Stimulated activated CD4-positive, alpha-beta T cell treated with anti-CD3 and anti-CD28 coated beads, Interleukin-15, amount 100 ng/mL, for 48 hours (primary cell): ENCODE results near the gene RAB7A.
A peak's percentile ranks its signal among the peaks of the same experiment; 100 is the strongest.

Source experiments
- DNase-seq, 2 donors: peaks; one replicate each; pipeline ENCODE4 v3.0.0-alpha.2; 2020; ENCODE audit warnings: low read depth in 2 of 2

The RAB7A gene

DNA sequence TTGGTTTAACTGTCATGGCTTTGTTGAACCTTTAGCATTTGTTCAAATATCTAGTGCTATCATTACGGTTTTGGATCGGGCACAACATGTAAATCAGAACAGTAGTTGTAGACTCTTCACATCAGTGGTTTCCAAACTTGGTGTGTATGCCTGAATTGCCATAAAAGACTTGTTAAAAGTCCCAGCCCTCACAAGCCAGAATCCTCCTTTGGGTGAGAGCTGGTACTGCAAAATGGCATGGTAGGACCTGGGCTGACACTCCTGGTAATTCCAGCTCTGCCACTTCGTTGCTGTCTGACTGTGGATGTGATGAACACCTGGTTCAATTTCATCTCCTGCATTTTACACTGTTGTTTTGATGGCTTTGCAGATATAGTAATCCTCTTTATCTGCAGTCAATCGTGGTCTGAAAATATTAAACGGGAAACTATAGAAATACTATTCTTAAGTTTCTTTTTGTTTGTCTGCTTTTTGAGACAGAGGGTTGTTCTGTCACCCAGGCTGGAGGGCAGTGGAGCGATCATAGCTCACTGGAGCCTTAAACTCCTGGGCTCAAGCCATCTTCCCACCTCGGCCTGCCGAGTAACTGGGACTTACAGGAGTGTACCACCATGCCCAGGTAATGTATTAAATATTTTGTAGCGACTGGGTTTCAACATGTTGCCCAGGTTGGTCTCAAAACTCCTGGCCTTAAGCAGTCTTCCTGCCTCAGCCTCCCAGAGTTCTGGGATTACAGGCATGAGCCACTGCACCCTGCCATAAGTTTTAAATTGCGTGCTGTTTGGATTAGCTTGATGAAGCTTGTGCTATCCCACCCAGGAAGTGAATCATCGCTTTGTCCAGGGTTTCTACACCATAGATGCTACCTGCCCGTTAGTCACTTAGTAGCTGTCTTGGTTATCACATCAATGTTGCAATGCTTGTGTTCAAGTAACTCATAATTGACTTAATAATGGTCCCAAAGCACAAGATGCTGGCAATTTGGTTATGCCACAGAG, 61.6 kb downstream of the RAB7A start:
- DNase-seq, result no peak

DNA sequence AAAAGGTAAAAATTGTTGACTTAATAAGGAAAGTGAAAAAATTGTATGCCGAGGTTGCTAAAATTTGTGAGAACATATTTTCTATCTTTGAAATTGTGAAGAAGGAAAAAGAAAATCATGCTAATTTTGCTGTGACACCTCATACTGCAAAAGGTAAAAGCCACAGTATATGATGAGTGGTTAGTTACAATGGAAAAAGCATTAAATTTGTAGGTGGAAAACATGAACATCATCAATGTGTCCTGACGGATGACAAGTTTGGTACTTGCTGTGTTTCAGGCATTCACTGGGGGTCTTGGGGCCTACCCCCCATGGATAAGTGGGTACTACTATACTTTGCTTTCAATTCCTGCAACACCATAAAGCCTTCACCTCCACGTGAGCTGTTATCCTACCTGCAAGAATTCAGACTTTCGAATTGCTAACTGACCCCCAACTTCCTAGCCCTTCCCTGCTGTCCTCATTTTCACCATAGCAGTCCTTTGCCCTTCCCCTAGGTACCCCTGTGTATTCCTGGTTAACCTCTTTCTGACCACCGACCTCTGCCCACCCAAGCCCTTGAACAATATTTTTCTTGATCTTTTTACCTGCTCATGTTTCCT, 62.4 kb downstream of the RAB7A start:
- DNase-seq, result no peak

DNA sequence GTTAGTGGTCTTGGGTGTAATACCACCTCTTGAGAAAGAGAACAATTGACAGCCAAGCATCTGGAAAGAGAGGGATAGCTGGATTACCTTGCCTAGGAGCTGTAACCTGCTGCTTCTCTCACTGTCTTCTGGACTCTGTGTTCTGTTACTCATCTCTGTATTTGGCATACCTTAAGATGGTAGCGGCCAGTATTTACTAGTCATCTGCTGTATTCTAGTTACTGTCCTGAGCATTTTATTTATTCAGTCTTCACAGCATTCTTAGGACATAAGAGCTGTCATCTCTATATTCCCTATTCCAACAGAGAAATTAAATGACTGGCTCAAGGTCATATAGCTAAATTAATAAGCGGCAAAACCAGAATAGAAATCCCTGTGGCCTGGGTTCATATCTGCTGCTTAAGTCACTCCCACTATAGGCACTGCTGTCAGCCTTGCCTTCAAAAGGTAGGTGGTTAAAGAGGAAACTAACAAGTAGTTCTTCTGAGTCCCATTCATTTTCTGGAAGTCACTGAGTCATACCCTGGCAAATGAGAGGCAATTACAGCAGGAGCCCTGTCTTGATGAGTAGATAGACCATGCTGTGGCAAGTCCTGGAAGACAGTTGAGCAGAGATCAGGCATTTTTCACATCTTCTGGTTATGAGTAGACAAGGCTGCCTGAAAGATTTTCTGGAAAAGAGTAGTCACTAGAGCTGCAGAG, 68.2 kb downstream of the RAB7A start:
- peak in 1 of 2 donors; percentile 57 for DNase-seq

DNA sequence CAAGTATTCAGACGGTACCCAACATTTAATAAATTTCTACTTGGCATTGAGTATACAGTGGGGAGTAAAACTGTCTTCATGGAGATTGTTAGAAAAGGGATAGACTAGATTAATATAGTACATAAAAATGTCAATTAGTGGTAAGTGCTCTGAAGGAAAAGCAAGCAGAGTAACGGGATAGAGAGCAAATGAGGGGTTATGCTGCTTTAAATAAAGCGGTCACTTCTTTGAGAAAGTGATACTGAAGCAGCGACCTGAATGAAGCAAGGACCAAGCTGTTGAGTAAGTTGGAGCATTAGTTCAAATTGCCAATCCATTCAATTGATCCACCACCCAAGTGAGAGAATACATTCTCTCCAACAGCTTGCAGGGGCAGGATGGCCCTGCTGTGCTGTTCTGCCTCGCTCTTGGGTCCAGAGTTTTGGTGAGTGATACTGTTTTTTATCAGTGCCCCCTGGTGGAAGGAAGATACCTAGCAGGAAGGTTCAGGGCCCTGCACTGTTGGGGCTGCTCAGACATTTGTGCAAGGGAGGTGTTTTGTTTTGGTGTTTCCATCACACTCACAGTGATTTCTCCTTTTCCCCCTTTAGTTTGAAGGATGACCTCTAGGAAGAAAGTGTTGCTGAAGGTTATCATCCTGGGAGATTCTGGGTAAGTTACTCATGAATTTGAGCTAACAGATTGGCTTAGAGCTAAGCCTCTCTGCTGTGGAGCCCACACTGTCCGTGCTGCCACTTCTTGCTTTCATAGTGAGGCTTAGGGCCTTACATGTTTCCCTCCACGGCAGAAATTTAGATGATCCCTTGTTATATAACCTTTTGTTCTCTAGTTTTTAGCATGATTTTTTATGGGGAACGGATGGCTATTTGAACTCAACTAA, 69.0 kb downstream of the RAB7A start:
- DNase-seq, result peak; percentile 46 to 61

DNA sequence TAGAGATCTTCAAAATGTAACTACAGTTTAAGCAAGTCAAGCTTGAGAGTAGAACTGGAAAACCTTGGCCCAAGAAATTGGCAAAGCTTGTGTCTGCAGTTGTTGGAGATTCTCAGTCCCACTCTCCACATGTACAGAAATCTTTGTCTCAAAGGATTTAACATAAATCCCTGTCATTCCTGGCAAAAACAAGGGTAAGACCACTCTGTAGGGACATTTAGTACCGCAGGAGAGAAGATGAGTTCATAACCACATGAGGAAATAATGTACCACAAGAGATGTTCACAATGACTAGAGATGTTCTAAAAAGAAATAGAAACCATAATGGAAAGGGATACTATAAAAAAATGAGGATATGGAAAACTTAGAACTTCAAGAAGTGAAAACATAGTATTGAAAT, 73.7 kb downstream of the RAB7A start:
- no peak for DNase-seq

DNA sequence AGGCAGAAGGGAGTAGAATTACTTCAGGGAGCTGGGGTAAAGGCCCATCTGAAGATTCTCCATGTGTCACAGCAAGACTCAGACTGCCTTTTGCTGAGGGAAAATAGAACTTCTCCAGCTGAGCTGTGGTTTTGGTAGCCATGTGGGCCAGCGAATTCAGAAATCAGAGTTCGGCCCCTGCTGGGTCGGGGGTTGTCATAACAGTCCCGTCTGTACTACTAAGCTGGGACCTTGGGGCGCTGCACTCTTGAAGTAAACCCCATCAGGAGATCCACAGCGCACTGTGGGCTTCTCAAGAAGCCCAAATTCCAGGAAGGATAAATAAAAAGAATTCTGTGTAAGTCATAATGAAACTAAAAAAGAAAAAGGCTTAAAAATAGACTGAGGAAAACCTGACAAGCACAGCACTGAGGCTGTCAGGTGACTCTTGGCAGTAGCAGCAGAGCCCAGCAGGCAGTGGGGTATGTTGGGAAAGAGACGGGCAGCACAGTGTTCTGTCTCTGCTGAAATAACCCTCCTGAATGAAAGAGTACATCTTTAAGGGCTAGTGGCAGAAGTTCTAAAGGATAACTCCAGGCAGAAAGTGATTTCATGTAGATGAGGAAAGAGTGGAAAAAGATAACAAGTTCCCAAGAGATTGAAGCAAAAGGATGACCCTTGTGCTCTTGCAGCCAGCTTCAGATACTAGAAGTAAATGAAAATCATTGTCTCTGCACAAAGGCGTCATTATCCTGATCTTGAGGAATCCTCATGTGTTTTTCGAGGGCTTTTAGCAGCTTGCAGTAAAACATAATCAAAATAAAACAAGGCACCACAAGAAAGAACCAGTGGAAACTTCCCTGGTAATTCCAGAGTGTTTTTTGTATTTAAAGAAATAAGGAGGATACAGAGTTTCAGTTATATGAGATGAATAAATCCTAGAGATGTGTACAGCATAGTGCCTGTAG, 74.5 kb downstream of the RAB7A start:
- DNase-seq, result peak; percentile 50 to 52

DNA sequence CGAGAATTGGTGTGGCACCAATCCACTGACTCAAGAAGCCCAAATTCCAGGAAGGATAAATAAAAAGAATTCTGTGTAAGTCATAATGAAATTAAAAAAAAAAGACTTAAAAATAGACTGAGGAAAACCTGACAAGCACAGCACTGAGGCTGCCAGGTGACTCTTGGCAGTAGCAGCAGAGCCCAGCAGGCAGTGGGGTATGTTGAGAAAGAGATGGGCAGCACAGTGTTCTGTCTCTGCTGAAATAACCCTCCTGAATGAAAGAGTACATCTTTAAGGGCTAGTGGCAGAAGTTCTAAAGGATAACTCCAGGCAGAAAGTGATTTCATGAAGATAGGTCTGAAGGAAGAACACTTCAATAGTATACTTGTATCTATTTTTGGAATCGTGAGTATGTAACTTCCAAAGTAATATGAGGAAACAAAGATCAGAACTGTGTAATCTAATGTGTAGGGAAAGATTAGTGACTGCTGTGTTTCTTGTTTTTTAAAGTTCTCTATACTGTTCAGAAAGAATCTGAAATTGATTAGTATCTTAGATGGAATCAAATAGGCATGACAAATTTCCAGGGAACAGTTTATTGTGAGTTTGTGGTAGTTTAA, 75.9 kb downstream of the RAB7A start:
- DNase-seq, result no peak

DNA sequence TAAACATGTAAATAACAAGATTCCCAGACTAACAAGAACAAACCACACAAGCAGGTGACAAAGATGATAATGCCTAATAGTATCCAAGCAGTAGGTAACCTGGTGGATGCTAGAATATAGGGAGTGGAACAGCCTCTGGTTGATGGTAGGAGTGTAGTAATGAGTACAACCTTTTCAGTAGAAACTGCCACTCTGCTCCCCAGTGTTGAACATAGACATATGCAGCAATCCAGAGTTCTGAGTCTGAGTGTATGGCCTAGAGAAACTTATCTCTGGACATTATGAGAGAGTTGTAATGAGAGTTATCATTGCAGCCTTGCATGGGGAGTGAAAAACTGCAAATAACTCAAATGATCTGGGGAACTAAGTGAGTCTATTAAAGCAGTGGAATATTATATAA, 77.3 kb downstream of the RAB7A start:
- no peak for DNase-seq

DNA sequence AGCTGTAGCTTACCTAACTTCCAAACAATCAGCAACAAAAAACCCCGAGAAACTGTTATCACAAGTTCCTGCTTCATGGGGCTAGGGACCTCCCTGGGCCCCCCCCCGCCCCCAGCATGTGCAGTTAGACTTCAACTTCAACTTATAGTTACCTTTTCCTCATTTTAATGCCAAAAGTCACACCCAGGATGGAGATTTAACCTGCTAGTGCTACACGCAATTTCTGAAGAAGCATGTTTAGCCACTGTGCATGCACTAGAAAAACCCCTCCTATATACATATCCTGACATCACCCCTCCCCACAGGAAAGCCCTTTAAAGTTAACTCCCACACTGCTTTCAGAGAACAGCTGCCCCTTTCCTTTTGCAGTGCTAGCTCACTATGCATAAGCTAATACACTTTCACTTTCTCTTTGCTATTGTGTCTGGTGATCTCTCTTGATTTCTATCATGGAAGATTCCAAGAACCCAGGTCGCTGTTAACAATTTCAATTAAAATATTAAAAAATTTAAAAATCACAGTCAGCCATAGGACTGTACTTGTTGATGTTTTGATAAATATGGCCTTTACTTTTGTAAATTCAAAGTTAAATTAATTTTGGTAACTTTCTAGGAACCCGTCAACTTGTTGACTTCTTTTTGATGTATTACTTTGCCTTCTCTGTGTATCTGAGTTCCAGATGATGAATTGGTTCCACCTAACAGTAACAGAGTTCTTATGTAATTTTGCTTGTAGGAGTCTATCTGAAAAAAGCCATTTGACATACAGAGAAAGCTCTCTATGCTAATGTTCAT, 78.2 kb downstream of the RAB7A start:
- DNase-seq, result peak; percentile 50 to 53

DNA sequence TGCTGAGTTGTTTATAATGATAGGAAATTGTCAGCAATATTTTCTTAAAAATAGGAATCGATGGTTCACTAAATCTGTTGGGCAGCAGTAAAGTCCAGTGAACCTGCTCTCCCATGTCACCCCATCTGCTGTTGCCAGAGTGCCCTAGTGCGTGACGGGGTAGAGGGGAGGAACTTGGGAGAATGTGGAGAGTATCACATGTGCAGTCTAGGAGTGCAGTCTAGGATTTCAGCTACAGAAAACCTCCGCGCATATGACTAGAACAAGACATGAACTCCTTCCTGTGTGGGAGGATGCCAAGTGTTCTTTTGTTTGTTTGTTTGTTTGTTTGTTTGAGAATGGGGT, 78.8 kb downstream of the RAB7A start:
- DNase-seq, result no peak

DNA sequence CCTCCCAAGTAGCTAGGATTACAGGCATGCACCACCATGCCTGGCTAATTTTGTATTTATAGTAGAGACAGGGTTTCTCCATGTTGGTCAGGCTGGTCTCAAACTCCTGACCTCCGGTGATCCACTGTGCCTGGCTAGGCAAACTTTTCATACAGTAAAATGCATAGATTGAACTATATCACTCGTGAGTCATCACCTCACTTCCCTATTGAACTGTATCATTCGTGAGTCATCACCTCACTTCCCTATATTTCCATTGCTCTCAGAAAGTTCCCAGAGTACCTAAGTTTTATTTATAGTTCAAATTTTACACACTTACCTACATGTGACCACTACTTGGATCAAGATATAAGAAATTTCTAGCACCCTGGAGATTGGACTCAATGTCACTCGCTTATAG, 79.8 kb downstream of the RAB7A start:
- no peak for DNase-seq

DNA sequence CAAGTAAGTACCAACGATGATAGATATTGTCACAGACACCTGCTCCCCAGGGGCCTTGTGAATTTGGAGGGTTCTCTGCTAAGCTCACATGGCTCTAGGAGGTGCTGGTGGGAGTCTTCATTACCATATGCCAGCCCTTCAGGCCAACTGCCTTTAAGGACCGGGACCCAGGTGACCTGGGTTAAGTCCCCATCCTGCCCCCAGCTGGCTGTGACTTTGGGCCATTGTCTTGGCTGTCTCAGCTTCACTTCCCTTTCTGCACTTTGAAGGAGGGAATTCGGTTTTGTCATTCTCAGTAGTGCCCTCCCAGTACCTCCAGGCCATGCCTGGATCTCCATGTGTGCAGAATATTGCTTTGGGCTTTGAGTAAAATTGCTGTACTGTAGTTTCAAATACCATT, 80.6 kb downstream of the RAB7A start:
- no peak for DNase-seq

DNA sequence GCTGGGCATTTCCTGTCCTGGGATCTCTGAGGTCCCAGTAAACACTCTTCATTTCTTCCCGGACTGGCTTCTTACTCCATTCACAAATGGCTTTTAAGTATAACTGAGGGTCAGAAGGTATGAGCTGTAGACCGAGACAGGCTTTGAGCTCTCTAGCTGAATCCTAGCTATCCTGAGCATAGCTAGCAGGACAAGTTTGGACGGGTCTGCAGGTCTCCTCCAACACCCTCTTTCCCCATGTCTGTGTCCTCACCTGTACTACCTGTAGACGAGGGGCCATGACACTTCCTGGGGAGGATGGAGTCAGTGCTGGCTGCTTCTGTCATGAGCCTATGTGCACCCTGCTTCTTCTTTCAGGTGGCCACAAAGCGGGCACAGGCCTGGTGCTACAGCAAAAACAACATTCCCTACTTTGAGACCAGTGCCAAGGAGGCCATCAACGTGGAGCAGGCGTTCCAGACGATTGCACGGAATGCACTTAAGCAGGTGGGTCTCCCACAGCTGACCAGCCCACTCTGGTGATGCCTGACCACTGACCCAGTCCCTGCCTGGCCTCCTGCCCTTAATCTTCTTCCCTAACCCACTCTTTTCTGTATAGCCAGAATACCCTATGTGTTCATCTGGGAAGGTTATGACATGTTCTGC, 81.3 kb downstream of the RAB7A start:
- no peak for DNase-seq

DNA sequence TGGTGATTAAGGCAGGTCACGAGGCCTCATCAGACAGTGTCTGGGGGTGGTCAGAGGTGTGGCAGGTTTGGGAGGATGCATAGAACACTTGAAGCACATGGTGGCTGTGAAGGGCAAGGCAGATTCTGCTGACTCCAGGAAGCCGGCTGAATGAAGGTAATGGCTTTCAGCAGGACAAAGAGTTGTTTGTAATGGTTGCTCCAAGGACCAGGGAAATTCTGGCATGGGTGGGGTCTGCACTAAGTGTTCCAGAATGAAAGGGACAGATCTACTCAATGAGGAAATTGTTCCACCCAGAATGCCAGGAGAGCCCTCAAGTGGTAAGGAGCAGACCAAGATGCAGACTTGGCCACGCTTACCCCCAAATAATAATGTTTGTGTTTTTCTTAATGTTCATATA, 82.7 kb downstream of the RAB7A start:
- no peak for DNase-seq

DNA sequence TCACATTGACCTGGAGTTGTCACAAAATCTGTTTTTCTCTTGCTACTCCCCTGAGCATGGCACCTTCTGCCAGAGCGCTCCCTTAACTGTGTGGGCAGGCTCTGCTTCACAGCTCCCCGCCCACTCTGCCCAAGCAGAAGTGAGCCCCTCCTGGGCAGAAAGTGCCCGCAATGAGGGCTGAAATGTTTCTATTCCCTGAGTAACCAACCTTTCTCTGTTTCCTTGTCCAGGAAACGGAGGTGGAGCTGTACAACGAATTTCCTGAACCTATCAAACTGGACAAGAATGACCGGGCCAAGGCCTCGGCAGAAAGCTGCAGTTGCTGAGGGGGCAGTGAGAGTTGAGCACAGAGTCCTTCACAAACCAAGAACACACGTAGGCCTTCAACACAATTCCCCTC, 87.1 kb downstream of the RAB7A start:
- no peak for DNase-seq

DNA sequence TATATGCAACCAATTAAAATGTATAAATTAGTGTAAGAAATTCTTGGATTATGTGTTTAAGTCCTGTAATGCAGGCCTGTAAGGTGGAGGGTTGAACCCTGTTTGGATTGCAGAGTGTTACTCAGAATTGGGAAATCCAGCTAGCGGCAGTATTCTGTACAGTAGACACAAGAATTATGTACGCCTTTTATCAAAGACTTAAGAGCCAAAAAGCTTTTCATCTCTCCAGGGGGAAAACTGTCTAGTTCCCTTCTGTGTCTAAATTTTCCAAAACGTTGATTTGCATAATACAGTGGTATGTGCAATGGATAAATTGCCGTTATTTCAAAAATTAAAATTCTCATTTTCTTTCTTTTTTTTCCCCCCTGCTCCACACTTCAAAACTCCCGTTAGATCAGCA, 88.1 kb downstream of the RAB7A start:
- DNase-seq, result no peak

DNA sequence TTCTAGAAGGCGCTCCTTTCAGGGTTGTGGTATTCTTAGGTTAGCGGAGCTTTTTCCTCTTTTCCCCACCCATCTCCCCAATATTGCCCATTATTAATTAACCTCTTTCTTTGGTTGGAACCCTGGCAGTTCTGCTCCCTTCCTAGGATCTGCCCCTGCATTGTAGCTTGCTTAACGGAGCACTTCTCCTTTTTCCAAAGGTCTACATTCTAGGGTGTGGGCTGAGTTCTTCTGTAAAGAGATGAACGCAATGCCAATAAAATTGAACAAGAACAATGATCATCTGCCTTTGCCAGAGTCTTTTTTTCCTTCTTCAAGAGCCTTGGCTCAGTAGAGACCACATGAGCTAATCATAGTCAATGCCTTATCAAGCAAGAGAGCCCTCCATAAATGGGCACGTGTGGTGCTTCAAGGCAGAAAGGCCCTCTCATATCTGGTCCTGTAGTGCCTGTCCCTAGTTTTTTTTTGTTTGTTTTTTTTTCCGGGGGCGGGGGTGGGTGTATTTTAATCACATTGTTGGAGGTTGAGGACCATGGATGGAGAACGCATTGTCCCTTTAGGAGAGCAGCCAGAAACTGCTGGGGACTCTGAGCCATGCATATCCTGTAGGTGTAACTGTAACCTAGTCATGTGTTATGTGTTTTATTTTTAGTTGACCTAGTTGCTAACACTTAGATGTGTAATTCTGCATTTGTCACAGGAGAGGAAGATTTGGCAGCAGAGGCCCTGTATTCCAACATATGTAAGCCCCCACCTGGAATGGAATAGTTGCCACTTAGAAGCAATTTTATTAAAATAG, 88.7 kb downstream of the RAB7A start:
- DNase-seq, result no peak
